Germinal center (tissue), 1 donor: Measurements from ENCODE around the gene EPS8L2.
"Not testable (repeated sequence)": the region's sequence is repeated elsewhere in the genome, so short reads cannot be mapped to it uniquely, and the experiment has no call there.

Experiments used
- DNase-seq: peaks from one replicate; pipeline ENCODE4 v3.0.0; 2012; ENCODE audit warnings: mixed read lengths, low spot score

Gene EPS8L2

DNA sequence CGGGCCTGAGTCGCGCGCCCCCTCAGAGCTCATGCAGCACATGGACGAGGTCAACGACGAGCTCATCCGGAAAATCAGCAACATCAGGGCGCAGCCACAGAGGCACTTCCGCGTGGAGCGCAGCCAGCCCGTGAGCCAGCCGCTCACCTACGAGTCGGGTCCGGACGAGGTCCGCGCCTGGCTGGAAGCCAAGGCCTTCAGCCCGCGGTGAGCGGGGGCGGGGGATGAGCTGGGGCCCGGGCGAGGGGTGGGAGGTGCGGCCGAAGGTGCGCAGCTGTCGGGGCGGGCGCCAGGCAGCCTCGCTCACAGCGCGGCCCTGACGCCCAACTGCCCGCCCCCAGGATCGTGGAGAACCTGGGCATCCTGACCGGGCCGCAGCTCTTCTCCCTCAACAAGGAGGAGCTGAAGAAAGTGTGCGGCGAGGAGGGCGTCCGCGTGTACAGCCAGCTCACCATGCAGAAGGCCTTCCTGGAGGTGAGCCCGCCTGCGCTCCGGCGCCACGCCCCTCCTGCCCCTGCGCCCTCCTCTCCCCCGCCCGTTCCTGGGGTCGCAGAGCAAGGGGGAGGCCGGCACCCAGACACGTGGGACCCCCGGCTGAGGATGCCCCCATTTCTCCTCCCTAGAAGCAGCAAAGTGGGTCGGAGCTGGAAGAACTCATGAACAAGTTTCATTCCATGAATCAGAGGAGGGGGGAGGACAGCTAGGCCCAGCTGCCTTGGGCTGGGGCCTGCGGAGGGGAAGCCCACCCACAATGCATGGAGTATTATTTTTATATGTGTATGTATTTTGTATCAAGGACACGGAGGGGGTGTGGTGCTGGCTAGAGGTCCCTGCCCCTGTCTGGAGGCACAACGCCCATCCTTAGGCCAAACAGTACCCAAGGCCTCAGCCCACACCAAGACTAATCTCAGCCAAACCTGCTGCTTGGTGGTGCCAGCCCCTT lies 20.5 kb downstream of the EPS8L2 start:
- DNase-seq: peak; percentile 64

DNA sequence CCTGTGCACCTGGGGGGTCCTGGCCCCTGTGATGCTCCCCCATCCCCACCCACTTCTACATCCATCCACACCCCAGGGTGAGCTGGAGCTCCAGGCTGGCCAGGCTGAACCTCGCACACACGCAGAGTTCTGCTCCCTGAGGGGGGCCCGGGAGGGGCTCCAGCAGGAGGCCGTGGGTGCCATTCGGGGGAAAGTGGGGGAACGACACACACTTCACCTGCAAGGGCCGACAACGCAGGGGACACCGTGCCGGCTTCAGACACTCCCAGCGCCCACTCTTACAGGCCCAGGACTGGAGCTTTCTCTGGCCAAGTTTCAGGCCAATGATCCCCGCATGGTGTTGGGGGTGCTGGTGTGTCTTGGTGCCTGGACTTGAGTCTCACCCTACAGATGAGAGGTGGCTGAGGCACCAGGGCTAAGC lies 21.3 kb downstream of the EPS8L2 start:
- no peak for DNase-seq

DNA sequence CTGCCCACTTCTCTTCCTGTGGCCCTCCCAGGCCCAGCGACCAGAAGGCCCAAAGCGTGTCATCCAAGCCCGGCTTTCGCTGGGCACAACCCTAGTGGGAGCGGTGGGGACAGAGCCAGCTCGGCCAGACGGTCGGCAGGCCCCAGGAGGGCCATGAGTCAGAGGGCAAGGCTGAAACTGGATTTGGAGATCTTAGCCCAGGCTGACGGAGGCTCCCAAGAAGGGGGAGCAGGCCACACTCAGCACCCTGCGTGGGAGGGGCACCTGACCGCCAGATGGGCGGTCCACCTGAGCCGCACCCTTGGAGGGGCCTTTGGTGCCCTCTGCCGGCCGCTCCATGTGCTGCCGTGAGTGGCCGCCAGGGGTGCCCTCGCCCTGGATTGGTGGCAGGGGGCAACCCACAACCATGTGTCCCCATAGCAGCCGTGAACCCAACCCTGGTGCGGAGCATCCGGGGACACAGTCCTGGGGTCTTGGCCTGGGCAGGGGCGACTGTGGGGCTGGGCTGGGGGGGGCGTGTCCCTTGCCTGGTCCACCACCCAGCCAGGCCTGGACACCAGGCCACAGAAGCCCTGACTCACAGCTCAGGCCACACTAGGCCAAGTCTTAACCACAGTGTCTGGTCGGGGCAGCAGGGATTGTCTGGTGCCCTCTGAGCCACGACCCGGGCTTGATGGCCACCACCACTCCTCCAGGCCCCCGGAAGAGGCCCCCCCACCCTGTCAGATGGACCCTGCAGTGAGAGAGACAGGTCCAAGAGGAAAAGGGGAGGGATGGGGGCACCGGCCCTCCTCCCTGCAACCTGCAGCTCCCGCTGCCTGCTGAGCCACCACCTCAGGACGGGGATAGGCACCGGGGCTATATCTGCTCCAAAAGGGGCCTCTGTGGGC lies 22.1 kb downstream of the EPS8L2 start:
- DNase-seq: peak; percentile 91

DNA sequence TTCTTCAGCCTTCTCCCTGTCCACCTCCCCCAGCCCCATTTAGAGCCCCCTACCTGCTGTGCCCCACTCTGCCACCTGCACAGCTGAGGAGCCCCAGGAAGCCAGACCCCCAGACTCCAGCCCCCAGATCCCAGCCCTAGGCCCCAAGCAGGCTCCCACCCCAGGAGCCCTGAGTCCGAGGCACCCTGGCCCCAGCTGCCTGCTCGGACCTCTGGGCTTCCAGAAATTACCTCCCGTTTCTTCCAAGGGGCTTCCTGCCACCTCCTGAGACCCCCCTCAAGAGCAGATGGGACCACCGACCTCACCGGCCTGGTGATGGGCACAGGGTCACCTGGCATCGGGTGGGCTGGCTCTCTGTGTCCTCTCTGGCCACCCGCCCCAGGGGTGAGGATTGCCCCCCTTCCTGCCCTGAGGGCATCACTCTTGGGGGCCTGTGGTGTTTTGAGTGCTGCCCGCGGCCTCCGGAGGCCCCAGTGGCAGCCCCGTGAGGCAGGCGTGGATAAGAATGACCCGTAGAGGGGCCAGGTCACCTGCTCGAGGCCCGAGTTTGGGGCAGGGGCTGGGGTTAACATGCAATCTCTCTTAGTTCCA lies 23.0 kb downstream of the EPS8L2 start:
- no peak for DNase-seq

DNA sequence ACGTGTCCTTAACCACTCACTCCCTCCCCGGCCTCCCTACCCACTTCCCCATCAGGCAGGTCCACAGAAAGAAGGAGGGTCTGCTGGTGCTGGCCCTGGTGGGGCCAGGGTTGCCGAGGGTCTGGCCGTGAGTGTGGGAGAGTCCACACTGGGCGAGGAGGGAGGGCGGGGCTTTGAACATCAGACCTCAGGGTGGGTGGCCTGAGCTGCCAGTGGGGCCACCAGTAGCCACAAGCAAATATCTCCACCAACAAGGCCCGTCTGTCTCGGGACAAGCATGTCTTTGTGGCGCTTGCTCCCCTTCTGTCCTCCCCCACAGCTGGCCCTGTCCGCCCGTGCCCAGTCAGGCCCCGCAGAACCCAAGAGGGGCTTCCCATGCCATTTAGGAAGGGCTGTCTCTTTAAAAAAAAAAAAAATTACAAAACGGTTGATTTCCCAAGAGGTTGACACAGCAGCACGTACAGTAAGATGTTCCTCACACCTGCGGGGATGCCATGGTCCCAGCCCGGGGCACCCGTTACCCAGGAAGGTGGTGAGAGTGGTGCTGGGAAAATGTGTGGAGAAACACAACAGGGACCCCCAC lies 23.6 kb downstream of the EPS8L2 start:
- DNase-seq: no peak

DNA sequence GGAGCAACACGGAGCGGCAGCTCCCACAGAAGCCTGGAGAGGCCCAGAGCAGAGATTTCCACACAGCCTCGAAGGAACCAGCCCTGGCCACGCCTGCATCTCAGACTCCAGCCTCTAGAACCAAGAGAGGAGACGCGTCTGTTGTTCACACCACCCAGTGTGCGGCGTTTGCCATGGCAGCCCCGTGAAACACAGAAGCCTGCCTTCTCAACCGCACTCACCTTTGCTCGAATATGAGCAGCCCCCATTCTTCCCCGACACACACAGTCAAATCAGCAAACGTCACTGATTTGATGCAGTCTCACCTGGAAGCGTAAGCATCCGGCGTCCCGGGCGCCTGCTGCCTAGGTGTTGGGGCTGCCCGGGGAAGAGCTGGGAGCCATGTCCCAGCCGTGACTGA lies 27.0 kb downstream of the EPS8L2 start:
- no peak for DNase-seq

DNA sequence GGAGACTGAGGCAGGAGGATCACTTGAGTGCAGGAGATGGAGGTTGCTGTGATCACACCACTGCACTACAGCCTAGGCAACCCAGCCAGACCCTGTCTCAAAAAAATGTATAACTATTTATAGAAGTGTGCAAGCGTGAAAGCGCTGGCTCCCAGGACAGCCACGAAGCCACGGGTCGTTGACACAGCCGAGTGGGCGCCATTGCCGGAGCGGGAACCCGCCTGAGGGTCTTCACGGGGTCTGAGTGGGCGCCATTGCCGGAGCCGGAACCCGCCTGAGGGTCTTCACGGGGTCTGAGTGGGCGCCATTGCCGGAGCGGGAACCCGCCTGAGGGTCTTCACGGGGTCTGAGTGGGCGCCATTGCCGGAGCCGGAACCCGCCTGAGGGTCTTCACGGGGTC lies 28.5 kb downstream of the EPS8L2 start:
- DNase-seq: not testable (repeated sequence)

DNA sequence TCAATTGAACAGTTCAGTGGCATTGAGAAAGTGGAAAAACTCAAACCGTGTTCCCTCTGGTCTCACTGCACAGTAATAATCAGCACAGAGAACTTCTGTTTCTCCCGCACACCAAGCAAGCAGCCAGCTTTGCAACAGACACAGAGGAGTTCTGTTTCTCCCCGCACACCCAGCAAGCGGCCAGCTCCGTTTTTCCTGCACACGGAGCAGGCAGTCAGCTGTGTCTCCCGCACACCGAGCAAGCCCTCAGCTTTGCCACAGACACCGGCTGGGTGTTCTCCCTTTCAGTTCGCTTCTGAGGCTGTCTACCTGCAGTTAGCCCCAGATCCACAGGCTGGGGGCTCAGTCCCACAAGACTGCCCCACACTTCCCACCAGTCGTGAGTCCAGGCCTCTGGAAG lies 31.3 kb downstream of the EPS8L2 start:
- no peak for DNase-seq

DNA sequence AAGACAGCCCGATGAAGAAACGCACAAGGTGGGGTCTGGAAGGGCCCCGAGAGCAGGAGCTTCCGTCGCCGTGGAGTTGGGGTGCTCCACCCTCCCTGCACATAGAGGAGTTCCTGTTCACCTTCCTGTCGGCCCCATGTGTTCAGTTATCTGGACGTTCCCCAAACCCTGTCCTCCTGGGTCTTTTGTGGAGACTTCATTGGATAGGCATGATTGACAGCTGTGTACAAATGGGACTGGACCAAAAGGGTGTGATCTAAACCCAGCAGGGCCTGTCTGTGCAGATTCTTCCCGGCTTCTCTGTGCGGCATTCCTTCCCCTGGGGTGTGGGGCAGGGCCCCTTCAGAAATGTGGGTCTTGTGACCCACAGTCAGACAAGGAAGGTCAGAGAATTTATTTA lies 31.9 kb downstream of the EPS8L2 start:
- not testable (repeated sequence) for DNase-seq

DNA sequence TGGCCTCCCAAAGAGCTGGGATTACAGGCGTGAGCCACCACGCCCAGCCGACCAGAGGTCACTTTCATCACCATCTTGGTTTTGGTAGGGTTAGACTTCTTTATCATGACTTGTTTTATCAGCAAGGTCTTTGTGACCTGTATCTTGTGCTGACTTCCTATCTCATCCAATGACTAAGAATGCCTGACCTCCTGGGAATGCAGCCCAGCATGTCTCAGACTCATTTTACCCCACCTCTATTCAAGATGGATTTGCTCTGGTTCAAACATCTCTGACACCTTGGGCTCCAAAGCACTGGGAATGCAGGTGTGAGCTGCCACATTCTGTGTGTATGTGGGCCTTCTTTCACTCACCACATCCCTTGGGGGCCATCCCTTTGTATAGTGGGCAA lies 36.1 kb downstream of the EPS8L2 start:
- no peak for DNase-seq

DNA sequence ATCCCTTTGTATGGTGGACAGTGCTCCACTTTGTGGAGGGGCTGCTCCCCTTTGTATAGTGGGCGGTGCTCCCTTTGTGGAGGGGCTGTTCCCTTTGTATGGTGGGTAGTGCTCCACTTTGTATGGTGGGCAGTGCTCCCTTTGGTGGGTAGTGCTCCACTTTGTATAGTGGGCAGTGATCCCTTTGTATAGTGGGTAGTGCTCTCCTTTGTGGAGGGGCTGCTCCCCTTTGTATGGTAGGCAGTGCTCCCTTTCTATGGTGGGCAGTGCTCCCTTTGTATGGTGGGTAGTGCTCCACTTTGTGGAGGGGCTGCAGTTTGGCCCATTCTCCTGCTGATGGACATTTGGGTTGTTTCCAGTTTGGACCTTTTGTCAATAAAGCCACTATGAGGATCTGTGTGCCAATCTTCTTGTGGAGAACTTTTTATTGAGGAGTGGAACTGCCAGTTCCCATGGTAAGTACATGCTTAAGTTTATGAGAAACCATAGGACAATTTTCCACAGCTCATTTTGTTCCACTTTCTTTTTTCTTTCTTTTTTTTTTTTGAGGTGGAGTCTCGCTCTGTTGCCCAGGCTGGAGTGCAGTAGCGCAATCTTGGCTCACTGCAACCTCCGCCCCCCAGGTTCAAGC lies 36.7 kb downstream of the EPS8L2 start:
- DNase-seq: no peak

DNA sequence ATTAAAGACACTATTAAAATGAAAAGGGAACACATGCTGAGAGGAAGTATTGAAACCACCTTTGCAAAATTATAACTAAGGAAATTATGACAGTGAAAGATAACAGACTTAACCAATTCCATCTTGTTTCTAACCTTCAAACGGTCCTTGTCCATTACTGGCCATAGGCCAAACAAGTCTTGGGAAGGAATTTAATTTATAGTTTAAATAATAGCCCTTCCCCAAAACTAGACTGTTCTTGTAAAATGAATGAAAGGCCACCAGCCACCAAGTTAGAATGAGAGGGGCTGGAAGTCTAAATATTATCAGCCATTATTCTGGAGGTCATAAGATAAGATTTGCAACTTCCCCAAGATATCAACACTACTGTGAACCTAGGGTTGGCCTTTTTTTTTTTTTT lies 39.4 kb downstream of the EPS8L2 start:
- no peak for DNase-seq

DNA sequence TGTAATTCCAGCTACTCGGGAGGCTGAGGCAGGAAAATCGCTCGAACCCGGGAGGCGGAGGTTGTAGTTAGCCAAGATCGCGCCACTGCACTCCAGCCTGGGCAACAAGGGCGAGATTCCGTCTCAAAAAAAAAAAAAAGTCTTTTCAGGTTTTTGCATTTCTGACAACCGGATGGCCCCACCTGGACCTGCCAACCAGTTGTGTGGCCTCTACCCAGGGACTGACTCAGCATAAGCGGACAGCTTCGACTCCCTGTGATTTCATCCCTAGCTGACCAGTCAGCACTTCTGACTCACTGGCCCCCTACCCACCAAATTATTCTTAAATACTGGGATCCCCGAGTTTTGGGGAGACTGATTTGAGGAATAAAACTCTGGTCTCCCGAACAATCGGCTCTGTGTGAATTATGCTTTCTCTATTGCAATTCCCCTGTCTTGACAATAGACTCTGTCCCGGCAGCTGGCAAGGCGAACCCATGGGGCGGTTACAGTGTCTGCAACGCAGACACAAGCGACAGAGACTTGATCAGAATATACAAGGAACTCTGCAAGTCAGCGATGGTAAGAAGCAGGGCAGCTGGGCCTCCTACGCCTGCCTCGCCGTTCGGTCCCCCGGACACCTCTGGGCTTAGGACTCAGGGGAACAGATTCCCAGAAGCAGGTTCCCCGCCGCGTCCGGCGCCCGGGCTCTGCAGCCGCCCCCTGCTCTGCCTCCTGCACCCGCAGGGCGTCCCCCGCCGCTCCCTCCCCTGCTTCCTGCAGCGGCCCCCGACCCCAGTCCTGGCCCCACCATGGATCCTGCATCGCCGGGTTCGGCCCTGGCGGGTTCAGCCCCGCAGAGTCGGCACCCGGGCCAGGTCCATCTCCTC lies 40.5 kb downstream of the EPS8L2 start:
- DNase-seq: no peak

DNA sequence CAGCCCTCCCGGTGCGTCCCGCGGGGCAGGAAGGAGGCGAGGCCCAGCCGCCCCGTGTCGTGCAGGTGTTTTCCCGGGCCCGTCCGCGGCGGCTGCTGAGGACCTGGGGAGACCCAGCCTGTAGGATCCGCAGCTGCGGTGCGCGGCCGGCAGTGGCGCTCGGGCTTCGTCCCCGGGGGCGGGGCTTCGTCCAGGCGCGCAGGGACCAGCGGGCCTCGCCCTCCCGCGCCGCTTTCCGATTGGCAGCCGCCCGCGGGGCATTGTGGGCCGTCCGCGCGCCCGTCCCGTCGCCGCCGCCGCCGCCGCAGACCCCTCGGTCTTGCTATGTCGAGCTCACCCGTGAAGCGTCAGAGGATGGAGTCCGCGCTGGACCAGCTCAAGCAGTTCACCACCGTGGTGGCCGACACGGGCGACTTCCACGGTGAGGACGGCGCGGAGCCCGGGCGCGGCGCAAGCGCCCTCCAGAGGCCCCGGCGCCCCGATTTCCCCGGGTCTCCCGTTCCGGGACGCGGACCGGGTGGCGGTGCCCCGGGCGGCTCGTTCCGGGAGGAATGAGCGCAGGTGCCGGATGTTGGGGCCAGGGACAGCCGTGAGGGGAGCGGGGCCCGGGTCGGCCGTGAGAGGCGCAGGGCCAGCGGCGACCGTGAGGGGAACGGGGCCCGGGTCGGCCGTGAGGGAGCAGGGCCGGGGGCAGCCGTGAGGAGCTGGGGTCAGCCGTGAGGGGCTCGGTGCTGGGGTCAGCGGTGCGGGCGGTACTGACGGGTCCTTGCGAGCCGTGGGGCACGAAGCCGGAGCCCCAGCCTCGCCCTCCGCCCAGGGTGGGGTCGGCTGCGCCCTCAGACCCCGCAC lies 41.4 kb downstream of the EPS8L2 start, which contains the start of gene TALDO1:
Gene TALDO1 (plus strand): TSS at position 307 of the 849 bp plus-strand sequence. CDS start 18 bp downstream, at position 325.
- peak; percentile 91 for DNase-seq

DNA sequence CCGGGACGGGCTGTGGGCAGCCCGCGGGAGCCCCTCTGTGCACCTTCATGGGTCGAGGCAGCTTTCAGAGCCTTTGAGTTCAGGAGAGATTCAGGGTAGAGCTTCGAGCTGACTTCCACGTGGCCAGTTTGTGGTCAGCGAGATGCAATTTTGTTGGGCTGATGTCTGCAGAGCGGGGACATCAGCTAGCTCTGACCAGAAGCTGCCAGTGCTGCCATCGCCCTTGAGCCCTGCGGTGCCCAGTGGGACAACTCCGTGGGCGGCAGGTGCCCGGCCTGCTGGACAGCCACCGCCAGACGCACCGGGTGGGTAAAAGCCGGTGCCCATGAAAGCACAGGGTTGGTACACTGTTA lies 42.0 kb downstream of the EPS8L2 start:
- DNase-seq: no peak

DNA sequence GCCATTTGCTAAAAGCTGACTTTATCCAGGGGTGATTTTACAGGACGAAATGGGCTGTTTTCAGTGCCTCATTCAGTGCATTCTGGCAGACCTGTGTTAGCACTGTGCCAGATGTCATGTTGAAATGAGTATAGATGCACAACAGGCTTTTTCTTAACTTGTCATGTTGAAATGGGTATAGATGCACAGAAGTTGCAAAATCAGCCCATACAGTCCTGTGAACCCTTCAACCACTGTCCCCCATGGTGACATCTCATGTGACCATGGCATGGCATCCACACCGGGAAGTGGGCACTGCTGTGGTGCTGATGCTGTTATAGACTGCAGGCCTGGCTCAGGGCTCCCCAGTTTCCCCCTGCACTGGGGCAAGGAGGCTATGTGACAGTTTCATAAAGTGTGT lies 43.7 kb downstream of the EPS8L2 start:
- DNase-seq: no peak

DNA sequence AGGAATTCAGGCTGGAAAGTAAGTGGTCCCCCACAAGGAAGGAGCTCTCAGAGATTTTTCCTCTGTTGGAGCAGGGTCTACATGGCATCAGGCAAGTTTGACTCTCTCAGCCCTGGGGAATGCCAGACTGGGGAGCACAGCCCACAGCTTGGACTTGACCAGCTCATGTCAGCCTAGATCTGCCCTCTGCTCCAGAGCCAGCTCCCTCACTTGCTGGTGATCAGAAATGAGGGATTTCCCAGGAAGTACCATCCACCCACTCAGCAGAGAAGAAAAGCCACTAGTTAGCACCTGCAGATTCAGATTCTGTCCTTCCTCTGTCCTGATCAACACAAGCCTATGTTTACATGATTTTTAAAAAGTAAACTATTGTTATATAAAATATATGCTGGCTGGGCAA lies 54.2 kb downstream of the EPS8L2 start:
- DNase-seq: no peak

DNA sequence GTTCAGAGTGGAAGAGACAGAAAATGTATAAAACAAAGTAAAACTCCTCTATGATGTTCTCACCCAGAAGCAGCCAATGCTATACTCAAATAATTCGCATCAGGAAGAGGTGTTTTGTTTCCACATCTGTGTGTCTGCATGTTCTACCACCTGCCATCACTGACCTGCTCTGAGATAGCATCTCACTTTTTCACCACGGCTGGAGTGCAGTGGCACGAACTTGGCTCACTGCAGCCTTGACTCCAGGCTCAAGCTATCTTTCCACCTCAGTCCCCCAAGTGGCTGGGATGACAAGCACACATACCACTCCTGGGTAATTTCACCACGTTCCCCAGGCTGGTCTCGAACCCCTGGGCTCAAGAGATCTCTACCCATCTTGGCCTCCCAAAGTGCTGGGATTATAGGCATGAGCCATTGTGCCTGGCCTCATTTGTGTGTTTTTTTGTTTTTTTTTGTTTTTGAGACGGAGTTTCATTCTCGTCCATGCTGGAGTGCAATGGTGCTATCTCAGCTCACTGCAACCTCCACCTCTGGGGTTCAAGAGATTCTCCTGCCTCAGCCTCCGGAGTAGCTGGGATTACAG lies 55.6 kb downstream of the EPS8L2 start:
- no peak for DNase-seq

DNA sequence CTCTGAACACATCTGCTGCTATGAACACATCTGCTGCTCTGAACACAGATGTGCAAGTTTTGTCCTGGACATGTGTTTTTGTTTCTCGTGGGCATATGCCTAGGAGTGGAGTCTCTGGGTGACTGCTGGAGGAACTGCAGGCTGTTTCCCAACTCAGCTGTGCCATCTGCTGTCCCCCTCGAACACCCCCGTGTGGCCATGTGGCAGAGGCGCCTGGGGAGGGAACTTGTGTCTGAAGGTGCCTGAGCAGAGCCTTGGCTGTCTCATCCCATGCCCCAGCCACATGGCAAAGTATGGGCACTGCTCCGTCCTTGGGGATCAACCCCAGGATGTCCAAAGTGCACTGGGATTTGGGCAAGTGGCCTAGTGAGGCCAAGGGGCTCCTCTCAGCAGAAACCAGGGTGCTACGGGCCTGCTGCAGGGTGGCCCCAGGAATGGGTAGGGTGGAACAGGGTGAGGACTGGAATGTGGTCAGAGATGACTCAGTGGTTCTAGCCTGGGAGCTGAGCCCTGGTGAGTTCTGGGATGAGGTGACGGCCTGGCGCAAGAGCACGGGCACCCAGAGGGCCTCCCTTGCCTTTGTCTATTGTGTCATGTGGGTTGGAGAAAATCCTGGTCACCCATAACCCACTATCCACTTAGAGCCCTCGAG lies 56.5 kb downstream of the EPS8L2 start:
- DNase-seq: peak; percentile 43
